Middle frontal gyrus (tissue), 1 donor: Measurements from ENCODE around the gene CDK18.
"Not testable (repeated sequence)": the region's sequence is repeated elsewhere in the genome, so short reads cannot be mapped to it uniquely, and the experiment has no call there.

Experiments
- DNase-seq: peaks from one replicate; pipeline ENCODE4 v3.0.0-alpha.2; 2015; ENCODE audit warnings: low spot score; ENCODE audit errors: extremely low spot score

The CDK18 gene

GRCh38 chr1:205504311-205505075 is at the start of gene CDK18:
CDK18 (plus strand) TSS chr1:205504669; CDS start chr1:205523168, 18,499 bp downstream.
- DNase-seq: peak; percentile 50

- DNase-seq: no peak
Observed at GRCh38 chr1:205454903-205455335, 49.5 kb upstream of the CDK18 start.

- DNase-seq: no peak
Observed at GRCh38 chr1:205455581-205456382, 48.7 kb upstream of the CDK18 start, which contains the start of gene BLACAT1. BLACAT1 (minus strand) TSS chr1:205456045.

- DNase-seq: no peak
Observed at GRCh38 chr1:205456383-205456867, 48.0 kb upstream of the CDK18 start.

GRCh38 chr1:205456868-205457745 is 47.4 kb upstream of the CDK18 start:
- DNase-seq: no peak

- DNase-seq: no peak
Observed at GRCh38 chr1:205458777-205459566, 45.5 kb upstream of the CDK18 start.

- DNase-seq: no peak
Observed at GRCh38 chr1:205465392-205465791, 39.1 kb upstream of the CDK18 start.

- DNase-seq: no peak
Observed at GRCh38 chr1:205466595-205467220, 37.8 kb upstream of the CDK18 start.

GRCh38 chr1:205470131-205470530 is 34.3 kb upstream of the CDK18 start:
- no peak for DNase-seq

GRCh38 chr1:205472737-205473441 is 31.6 kb upstream of the CDK18 start:
- DNase-seq: no peak

- DNase-seq: no peak
Observed at GRCh38 chr1:205473475-205473874, 31.0 kb upstream of the CDK18 start.

- DNase-seq: no peak
Observed at GRCh38 chr1:205473966-205474365, 30.5 kb upstream of the CDK18 start.

- DNase-seq: no peak
Observed at GRCh38 chr1:205474571-205474970, 29.9 kb upstream of the CDK18 start.

- no peak for DNase-seq
Observed at GRCh38 chr1:205475855-205476254, 28.6 kb upstream of the CDK18 start.

- DNase-seq: no peak
Observed at GRCh38 chr1:205476648-205477047, 27.8 kb upstream of the CDK18 start.

GRCh38 chr1:205477121-205477758 is 27.2 kb upstream of the CDK18 start:
- DNase-seq: no peak

GRCh38 chr1:205477759-205478247 is 26.7 kb upstream of the CDK18 start:
- DNase-seq: no peak

GRCh38 chr1:205478985-205479384 is 25.5 kb upstream of the CDK18 start:
- not testable (repeated sequence) for DNase-seq
